ENCODE measurements around the gene RRM1.
"Not testable (repeated sequence)": the region's sequence is repeated elsewhere in the genome, so short reads cannot be mapped to it uniquely, and the experiment has no call there.

RRM1 gene

DNA sequence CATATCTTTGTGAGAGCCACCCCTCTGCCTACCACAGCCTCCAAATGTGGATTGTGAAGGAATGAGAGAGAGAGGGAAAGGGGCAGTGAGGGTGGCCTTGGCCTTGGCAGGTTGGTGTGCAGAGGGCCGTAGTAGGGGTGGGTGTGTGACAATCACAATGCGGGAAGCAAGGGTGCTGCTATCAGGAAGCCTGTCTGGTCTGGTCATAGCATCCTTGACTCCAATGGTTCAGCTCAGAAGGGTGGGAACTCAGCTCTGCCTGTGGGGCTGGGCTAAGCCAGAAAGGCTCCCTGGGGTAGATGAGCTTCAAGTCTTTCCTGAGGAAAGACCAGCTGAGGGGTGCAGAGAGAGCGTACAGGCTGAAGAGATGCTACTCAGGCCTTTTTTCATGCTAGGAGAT lies 72.7 kb downstream of the RRM1 start:
- H3K27me3 ChIP-seq (ENCODE audit: insufficient read depth, low read length) = no peaks in the 10 kb centered on the region
- no peaks in the 10 kb centered on the region for H3K4me1 ChIP-seq (ENCODE audit: insufficient read depth, low read length)
- no peaks in the 10 kb centered on the region for H3K36me3 ChIP-seq (ENCODE audit: insufficient read depth, low read length)
- H3K4me3 ChIP-seq (ENCODE audit: low read length) = no peak overlapping the region
- no peak overlapping the region for H2AFZ ChIP-seq (ENCODE audit: low read depth, low read length)
- no peaks in the 10 kb centered on the region for H3K9me3 ChIP-seq (ENCODE audit: low read length)

DNA sequence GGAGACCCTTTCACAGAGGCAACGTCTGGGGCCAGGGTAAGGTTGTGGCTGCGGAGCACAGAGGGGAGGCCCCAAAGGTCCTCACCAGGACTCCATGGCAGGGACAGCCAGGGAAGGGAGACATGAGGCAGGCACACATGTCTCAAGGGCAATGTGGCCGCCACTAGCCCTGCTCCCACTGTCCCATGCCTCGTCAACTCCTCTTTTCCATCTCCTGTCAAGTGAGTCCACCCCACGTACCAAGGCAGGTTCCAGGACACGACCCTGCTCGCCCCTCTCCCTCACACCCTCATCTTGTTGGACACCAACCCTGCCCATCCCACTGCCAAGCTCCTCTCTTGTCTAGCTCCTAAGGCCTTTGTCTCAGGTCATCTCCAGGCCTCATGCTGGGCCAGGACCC lies 73.2 kb downstream of the RRM1 start:
- no peaks in the 10 kb centered on the region for H3K4me1 ChIP-seq (ENCODE audit: insufficient read depth, low read length)
- H2AFZ ChIP-seq (ENCODE audit: low read depth, low read length) = no peak overlapping the region
- H3K36me3 ChIP-seq (ENCODE audit: insufficient read depth, low read length) = no peaks in the 10 kb centered on the region
- no peaks in the 10 kb centered on the region for H3K9me3 ChIP-seq (ENCODE audit: low read length)
- H3K4me3 ChIP-seq (ENCODE audit: low read length) = no peak overlapping the region
- no peaks in the 10 kb centered on the region for H3K27me3 ChIP-seq (ENCODE audit: insufficient read depth, low read length)

DNA sequence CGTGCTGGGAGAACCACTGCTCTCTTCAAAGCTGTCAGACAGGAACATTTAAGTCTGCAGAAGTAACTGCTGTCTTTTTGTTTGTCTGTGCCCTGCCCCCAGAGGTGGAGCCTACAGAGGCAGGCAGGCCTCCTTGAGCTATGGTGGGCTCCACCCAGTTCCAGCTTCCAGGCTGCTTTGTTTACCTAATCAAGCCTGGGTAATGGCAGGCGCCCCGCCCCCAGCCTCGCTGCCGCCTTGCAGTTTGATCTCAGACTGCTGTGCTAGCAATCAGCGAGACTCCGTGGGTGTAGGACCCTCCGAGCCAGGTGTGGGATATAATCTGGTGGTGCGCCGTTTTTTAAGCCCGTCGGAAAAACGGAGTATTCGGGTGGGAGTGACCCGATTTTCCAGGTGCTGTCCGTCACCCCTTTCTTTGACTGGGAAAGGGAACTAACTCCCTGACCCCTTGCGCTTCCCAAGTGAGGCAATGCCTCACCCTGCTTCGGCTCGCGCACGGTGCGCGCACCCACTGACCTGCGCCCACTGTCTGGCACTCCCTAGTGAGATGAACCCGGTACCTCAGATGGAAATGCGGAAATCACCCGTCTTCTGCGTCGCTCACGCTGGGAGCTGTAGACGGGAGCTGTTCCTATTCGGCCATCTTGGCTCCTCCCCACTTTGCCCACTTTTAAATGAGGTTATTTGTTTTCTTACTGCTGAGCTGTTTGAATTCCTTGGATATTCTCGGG lies 81.2 kb downstream of the RRM1 start:
- H3K9me3 ChIP-seq (ENCODE audit: low read length); H3K27me3 ChIP-seq (ENCODE audit: insufficient read depth, low read length); H3K4me1 ChIP-seq (ENCODE audit: insufficient read depth, low read length); H3K36me3 ChIP-seq (ENCODE audit: insufficient read depth, low read length): not testable (repeated sequence)
- Histone ChIP-seq H3K4me3 (ENCODE audit: low read length) (peak overlapping the region; percentile 38), H2AFZ (ENCODE audit: low read depth, low read length) (peak overlapping the region; percentile 61)

DNA sequence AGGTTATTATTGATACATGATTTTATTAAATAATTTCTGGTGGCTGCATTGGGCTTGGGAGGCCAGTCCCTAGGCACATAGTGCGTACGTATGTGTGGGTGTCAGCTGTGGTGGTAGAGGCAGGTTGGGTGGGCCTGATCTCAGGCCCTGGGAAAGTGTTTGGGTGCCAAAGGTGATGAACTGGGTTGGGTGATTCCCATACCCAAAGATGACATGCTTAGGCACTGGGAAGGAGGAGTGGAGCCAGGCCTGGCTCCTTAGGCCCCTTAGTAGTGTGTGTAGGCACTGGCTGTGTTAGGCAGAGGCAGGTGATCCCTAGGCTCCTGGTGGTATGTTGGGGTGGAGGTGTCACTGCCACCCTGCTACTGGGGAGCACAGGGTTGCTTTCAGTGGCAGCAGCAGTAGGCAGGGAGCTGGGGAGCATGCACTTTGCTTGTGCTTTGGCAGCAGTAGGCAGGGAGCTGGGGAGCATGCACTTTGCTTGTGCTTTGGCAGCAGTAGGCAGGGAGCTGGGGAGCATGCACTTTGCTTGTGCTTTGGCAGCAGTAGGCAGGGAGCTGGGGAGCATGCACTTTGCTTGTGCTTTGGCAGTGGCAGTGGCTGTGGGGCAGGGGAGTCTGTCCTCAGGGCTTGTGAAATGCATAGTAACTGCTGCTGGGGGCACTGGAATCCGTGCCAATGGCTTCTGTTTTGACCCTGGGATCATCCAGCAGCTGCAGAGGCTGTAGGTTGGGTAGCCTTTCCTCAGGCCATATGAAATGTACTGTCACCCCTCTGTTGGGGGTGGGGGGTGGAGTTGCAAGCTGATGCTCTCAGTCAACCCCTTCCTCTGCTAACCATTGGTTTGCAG lies 84.4 kb downstream of the RRM1 start:
- H3K27me3 ChIP-seq (ENCODE audit: insufficient read depth, low read length) = peaks cover 3% of the 10 kb centered on the region
- H2AFZ ChIP-seq (ENCODE audit: low read depth, low read length) = no peak overlapping the region
- no peaks in the 10 kb centered on the region for H3K9me3 ChIP-seq (ENCODE audit: low read length)

DNA sequence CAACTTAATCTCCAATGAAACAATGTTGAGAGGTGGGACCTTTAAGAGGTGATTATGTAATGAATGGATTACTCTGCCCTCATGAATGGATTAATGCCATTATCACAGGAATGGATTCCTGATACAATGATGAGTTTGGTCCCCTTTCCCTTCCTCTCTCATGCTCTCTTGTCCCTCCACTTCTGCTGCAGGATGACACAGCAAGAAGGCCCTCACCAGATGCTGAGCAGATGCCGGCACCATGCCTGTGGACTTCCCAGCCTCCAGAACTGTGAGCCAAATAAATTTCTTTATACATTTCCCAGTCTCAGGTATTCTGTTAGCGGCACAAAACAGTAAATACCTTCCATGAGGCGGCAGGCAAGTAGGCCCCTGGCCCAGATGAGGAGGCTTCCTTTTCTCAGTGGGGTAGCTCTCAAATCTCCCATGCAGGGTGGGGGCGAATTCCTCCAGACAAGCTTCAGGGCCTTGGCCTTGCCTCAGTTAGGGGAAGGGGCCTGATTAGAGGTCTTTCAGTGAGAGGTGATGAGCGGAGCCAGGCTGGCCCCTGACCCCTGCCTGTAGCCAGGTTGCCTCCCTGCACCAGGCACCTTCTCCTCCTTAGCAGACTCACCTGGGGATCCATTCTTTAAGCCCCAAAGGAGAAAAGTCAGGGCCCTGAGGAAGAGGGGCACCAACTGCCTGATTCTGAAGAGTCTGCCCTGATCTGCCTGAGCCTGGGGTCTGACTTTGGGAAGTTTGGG lies 86.0 kb downstream of the RRM1 start:
- Histone ChIP-seq H3K4me3 (ENCODE audit: low read length) (no peak overlapping the region), H3K4me1 (ENCODE audit: insufficient read depth, low read length) (no peaks in the 10 kb centered on the region), H2AFZ (ENCODE audit: low read depth, low read length) (no peak overlapping the region), H3K9me3 (ENCODE audit: low read length) (no peaks in the 10 kb centered on the region), H3K36me3 (ENCODE audit: insufficient read depth, low read length) (no peaks in the 10 kb centered on the region), H3K27me3 (ENCODE audit: insufficient read depth, low read length) (peaks cover 3% of the 10 kb centered on the region)

More for the DNA sequence above, 84.4 kb downstream of the RRM1 start:
- Histone ChIP-seq H3K4me1 (ENCODE audit: insufficient read depth, low read length) (no peaks in the 10 kb centered on the region), H3K4me3 (ENCODE audit: low read length) (no peak overlapping the region), H3K36me3 (ENCODE audit: insufficient read depth, low read length) (no peaks in the 10 kb centered on the region)

DNA sequence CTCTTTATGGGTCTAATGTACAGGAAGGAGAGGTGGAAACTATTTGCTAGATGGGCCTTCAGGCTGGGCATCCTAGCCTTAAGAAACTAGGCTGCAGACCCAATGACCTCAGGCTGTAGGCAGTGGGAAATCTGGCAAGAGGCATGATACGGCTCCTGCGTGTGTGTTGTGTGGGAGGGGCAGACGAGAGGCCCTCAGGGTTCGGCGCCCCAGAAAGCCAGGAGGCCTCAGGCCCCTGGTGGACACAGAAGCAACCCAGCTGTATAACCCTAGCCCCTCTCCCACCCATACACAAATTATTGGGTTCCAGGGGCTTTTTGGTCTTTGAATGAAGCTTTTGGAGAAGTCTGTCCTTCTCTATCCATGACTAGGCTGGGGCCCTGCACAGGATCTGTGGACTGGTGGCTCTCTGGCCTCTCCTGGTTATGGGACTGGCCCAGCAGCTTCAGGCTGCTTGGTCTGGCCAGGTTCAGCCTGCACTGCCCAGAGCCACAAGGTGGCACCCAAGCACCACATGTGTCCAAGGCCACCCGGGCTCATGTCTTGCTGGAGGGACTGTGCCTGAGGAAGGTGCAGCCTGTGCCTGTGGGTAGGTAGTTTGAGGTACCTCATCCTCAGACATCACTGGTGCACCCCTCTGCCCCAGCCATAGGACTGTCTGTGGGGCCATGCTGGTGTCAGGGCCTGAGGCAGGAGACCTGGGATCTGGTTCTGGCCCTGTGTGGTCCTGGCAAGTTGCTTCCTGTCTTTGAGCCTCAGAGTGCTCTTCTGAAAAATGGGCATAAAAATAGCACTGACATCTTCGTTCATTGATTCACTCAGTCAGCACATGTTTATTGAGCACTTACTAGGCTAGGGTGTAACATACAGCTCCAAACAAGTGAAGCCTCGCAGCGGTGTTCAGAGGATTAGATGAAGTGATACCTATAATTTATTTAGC lies 87.5 kb downstream of the RRM1 start:
- Histone ChIP-seq H3K4me3 (ENCODE audit: low read length) (no peak overlapping the region), H3K27me3 (ENCODE audit: insufficient read depth, low read length) (peaks cover 3% of the 10 kb centered on the region), H3K4me1 (ENCODE audit: insufficient read depth, low read length) (no peaks in the 10 kb centered on the region)

DNA sequence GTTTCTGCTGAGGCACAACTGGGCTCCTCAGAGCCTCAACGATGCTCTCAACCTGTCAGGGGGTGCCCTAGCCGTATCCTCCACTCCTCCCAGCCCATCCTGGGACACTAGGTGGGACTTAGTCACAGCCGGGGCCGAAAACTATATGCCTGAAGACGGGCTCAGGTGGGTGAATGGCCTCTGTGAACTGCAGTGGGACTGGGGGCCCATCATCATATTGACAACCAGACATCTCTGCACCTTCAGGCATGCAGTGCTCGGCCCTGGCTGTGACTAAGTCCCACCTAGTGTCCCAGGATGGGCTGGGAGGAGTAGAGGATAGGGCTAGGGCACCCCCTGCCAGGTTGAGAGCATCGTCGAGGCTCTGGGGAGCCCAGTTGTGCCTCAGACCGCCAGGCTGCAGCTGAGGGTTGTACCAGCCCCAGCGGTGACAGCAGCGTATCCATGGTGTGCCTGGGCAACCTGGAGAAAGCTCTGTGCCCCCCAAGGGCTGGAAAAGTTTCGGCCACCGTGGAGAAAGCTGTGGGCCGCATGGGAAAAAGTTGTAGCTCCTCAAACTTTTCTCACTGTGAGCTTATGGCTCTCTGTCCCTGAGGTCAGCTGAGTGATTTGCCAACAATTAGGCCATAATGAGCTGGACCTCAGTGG lies 88.9 kb downstream of the RRM1 start:
- Histone ChIP-seq H3K9me3 (ENCODE audit: low read length) (no peaks in the 10 kb centered on the region), H2AFZ (ENCODE audit: low read depth, low read length) (no peak overlapping the region), H3K36me3 (ENCODE audit: insufficient read depth, low read length) (no peaks in the 10 kb centered on the region), H3K4me3 (ENCODE audit: low read length) (no peak overlapping the region), H3K4me1 (ENCODE audit: insufficient read depth, low read length) (no peaks in the 10 kb centered on the region), H3K27me3 (ENCODE audit: insufficient read depth, low read length) (peaks cover 8% of the 10 kb centered on the region)

More for the DNA sequence above, 87.5 kb downstream of the RRM1 start:
- Histone ChIP-seq H3K36me3 (ENCODE audit: insufficient read depth, low read length) (no peaks in the 10 kb centered on the region), H2AFZ (ENCODE audit: low read depth, low read length) (no peak overlapping the region), H3K9me3 (ENCODE audit: low read length) (no peaks in the 10 kb centered on the region)

DNA sequence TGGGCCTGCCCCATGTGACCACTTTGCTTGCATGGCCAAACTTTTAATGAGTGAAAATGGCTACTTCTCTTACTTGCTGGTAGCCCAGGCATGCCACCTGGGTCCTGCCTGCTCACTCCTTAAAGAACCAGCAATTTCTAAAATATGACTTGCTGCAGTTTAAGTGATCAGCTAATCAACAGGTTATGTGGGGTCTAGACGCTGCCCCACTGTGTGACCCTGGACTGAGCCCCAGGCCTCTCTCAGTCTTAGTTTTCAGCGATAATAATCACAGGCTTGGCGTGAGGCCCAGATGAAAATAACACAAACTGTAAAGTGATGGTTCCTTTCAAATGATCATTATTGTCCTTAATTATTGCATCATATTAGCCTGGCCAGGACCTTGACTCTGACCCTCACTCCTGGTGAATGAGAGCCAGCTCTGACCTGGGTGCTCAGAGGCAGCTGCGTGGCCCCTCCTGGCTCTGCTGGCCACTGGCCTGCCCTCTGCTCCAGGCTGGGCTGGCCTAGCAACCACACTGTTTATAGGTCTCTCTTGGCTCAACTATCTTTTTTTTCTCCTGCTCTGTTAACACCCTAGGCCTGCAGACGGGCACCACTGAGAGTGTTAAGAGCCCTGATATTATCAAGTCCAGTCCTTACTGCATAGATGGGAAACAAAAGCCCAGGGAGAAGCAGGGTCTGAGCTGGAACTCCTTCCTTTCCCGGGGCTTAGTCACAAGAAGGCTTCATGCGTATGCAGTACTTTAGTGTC lies 89.7 kb downstream of the RRM1 start:
- Histone ChIP-seq H3K4me3 (ENCODE audit: low read length) (no peak overlapping the region), H3K27me3 (ENCODE audit: insufficient read depth, low read length) (peaks cover 15% of the 10 kb centered on the region), H2AFZ (ENCODE audit: low read depth, low read length) (no peak overlapping the region), H3K4me1 (ENCODE audit: insufficient read depth, low read length) (no peaks in the 10 kb centered on the region), H3K9me3 (ENCODE audit: low read length) (no peaks in the 10 kb centered on the region), H3K36me3 (ENCODE audit: insufficient read depth, low read length) (no peaks in the 10 kb centered on the region)

DNA sequence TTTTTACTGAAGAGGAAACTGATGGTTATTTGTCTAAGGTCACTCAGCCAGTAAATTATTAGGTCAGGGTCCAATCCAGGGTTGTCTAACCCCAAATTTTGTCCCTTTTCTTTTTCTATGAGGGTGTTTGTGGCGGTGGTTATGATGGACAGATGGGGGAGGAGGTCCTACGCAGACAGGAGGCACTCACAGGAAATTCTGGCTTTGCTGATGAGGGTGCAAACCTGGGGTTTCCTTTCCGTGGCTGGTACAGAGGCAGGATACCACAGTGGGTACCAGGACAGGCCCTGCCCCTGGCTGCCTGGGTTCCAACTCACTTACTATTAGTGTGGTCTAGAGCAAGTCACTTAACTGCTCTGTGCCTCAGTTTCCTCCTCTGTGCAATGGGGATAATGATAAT lies 91.0 kb downstream of the RRM1 start:
- no peak overlapping the region for H2AFZ ChIP-seq (ENCODE audit: low read depth, low read length)
- H3K4me1 ChIP-seq (ENCODE audit: insufficient read depth, low read length) = no peaks in the 10 kb centered on the region
- no peak overlapping the region for H3K4me3 ChIP-seq (ENCODE audit: low read length)
- no peaks in the 10 kb centered on the region for H3K9me3 ChIP-seq (ENCODE audit: low read length)
- peaks cover 19% of the 10 kb centered on the region for H3K27me3 ChIP-seq (ENCODE audit: insufficient read depth, low read length)
- H3K36me3 ChIP-seq (ENCODE audit: insufficient read depth, low read length) = no peaks in the 10 kb centered on the region

DNA sequence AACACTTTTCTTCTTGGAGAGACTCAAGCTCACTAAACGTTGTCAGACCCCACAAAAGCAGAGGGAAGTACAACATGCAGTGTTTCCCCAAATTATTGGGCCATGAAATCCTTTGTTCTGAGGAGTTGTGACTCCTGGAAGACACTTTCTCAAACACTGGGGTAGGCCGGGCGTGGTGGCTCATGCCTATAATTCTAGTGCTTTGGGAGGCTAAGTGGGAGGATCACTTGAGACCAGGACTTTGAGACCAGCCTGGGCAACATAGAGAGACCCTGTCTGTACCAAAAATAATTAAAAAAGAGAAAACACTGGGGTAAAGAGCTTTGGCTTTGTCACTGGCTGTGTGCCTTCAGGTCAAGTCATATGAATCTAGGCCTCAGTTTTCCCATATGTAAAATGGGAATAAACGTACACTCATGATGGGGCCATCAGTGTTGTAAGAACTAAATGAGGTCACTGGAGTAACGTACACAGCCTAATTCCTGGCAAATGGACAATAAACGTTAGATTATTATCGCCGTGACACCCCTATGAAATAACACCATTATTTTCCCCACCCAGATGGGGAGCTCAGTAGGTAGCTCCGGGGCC lies 92.0 kb downstream of the RRM1 start:
- Histone ChIP-seq H3K4me3 (ENCODE audit: low read length) (peak overlapping the region; percentile 57), H3K4me1 (ENCODE audit: insufficient read depth, low read length) (no peaks in the 10 kb centered on the region), H3K9me3 (ENCODE audit: low read length) (no peaks in the 10 kb centered on the region), H3K36me3 (ENCODE audit: insufficient read depth, low read length) (no peaks in the 10 kb centered on the region), H3K27me3 (ENCODE audit: insufficient read depth, low read length) (peaks cover 21% of the 10 kb centered on the region), H2AFZ (ENCODE audit: low read depth, low read length) (peak overlapping the region; percentile 83)
